22Rv1 (cell line): Measurements from ENCODE around the gene SRD5A3.
"Not testable (repeated sequence)": the region's sequence is repeated elsewhere in the genome, so short reads cannot be mapped to it uniquely, and the experiment has no call there.

Experiments used
- CTCF ChIP-seq: fragments of 450-650 bp; IDR thresholded peaks from 2 replicates; pipeline ENCODE4 v1.5.1; 2017; ENCODE audit warnings: mild to moderate bottlenecking
- ZFX ChIP-seq: fragments of 450-650 bp; IDR thresholded peaks from 2 replicates; pipeline ENCODE4 v1.6.1; 2017; ENCODE audit warnings: antibody characterized with exemption, borderline replicate concordance

- TF ChIP-seq ZFX, CTCF: not testable (repeated sequence)
These were observed 16.9 kb downstream of the SRD5A3 start for GRCh38 chr4:55362938-55363337.
